Melanocyte of skin (primary cell): ENCODE data around the gene SOX13. TPM values are rescaled to one million over a fixed set of nuclear protein-coding genes. Genes with fewer than 3 reads are reported as not detected.

Experiments used
- total RNA-seq, 2 donors: library from RNA; depleted of rRNA; stranded (reverse); fragments of >200 nt; gene quantifications; 2 replicates each; pipeline ENCODE4 v1.2.3, GENCODE V29; 2012

Gene SOX13
- total RNA-seq = 10 to 100 TPM; 32.3 to 33.0 TPM

DNA sequence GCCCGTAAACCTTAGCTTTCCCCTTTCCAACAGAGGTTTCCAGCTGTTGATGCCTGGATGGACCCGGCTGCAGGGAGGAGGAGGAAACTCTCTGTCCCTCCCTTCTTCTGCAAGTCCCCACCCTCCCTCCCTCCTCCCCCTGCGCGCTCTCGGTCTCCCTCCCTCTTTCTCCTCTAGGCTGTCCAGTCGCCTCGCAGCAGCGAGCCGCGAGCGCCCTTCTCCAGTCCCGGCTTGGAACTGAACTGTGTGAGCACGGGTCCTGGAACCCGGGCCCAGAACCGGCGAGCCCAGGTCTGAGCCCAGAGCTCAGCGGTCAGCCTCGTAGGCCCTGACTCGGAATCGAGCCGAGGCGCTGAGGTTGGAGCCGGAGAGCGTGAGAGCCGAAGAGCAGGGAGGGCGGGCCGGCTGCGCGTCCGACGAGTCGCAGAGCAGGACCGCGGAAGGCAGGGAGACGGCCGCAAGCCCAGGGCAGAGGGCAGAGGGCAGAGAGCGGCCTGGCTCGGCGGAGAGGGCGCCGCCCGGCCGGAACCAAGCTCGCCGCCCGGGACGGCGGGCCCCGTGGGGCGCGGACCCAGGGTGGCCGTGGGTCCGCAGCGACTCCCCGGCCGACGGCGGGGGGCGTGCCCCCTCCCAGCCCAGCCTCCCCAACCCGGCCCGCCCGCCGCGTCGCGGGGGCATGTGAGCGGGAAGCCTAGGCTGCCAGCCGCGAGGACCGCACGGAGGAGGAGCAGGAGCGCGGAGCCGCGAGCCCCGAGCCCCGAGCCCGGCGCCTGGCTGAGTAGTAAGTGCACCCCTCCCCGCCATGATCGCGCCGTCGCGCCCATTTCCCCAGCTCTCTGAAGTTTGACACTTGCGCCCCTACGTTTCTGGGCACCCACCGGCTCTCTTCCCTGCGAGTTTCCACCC lies at the start of gene SOX13:
Gene SOX13 (plus strand): TSS at position 185 of the 906 bp plus-strand sequence. CDS start 39,801 bp downstream, outside the sequence.

DNA sequence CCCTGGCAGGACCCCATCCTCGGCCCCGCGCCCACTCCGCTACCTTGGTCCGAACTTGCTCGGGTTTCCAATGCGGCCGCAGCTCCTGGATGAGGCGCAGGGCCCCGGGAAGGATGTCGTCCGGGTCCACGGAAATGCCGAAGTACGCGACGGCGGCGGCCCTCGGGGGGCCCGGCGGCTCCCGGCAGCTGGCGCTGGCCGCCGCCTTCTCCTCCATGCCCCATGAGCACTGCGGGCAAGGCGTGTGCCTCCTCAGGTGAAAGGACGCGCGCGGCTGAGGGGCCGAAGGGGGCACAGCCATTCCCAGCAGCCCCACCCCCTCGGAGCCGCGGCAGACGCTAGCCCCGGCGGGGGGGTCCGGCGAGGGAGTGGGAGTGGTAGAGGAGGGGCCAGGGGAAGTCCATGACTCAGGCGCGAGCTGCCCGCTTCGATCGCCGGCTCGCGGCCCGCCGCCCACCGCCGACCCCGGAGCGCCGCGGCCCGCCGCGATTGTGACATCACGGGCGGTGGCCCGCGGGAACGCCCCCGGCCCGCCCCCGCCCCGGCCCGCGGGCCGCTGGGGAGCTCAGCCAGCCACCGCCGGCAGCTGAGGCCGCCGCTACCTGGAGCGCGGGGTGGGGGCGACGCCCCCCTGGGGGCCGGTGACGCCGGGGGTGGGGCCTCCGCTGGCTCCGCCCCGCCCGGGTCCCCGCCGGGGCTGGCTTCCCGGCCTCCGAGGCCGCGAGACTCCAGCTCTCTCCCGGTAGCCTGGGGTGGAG lies 78.8 kb downstream of the SOX13 start, which contains the start of gene ETNK2:
Gene ETNK2 (minus strand): TSS at position 493 of the 758 bp plus-strand sequence. CDS start 192 bp downstream, at position 301.

DNA sequence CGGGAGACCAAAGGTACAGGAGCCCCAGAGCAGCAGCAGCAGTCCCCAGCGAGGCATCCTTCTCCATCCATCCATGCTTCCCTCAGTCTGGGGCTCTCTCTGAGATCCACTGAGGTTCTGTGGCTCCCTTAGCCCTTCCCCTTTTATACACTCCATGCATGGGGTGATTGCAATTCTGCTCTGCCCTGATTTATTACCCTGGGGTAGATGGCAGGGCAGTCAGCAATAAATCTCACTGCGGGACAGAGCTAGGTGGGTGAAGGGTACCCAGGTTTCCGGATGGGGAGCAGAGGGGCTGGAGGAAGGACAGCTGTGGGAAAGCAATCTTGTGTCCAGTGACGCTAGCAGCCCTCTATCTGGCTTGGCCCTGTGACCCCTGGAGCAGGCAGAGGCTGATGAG lies 93.3 kb downstream of the SOX13 start, which contains the start of gene REN:
Gene REN (minus strand): TSS at position 119 of the 400 bp plus-strand sequence. CDS start 44 bp downstream, at position 75.

Other genes starting within 250 kb of the SOX13 start
- gene SNRPE, start 211.5 kb upstream of the SOX13 start, total RNA-seq = 10 to 100 TPM; 32.0 to 88.6 TPM
- gene ETNK2, start 78.9 kb downstream of the SOX13 start, total RNA-seq = 10 to 100 TPM; 16.5 to 21.0 TPM
- not detected for gene REN, start 93.2 kb downstream of the SOX13 start, total RNA-seq
- gene KISS1, start 123.4 kb downstream of the SOX13 start, total RNA-seq = not detected
- not detected for gene GOLT1A, start 140.9 kb downstream of the SOX13 start, total RNA-seq